ENCODE measurements around the gene MSMP. TPM values are rescaled to one million over a fixed set of nuclear protein-coding genes. Genes with fewer than 3 reads are reported as not detected.

MSMP gene
- total and polyA plus RNA-seq, 9 of the 15 experiments (the other 6 are each of a cell fraction or from before 2014, with no cell fraction given), result 0.60 TPM; not detected in 8

GRCh38 chr9:35729700-35730485, 24.2 kb downstream of the MSMP start (continued):
- TF ChIP-seq ZBTB2 (IDR thresholded peaks at IDR 0.05) (peak; percentile 40; the same call in 1 of the 2 replicates), HDAC1 (IDR thresholded peaks at IDR 0.05) (peak in 1 of 2 experiments; percentile 60; a peak in 1 of 4 replicates), TFE3 (CRISPR knock-in tag; IDR thresholded peaks at IDR 0.05) (no peak), GTF3C2 (IDR thresholded peaks at IDR 0.05; ENCODE audit: borderline replicate concordance, extremely low read depth, insufficient read length) (no peak), KHSRP (IDR thresholded peaks at IDR 0.05) (no peak), ZBTB11 (CRISPR knock-in tag; IDR thresholded peaks at IDR 0.05) (no peak), NR2C2 (CRISPR knock-in tag; IDR thresholded peaks at IDR 0.05) (no peak; the same call in 1 of the 2 replicates), NR2C2 (tag; IDR thresholded peaks at IDR 0.05) (peak; percentile 80), RFX5 (IDR thresholded peaks at IDR 0.05; ENCODE audit: low read depth, low read length) (no peak), BCLAF1 (IDR thresholded peaks at IDR 0.05; ENCODE audit: borderline replicate concordance in 1 of 2, control insufficient read depth in 1 of 2, low read depth in 2 of 2, low read length in 1 of 2) (no peak), LEF1 (IDR thresholded peaks at IDR 0.05) (peak; percentile 53; the same call in 1 of the 2 replicates)

Data from K562 (cell line).